ELF-1 (cell line): ENCODE measurements around the gene CNGB1.
A peak's percentile ranks its signal among the peaks of the same experiment; 100 is the strongest.
"Not testable (repeated sequence)": the region's sequence is repeated elsewhere in the genome, so short reads cannot be mapped to it uniquely, and the experiment has no call there.

ENCODE experiments used
- DNase-seq: peaks from one replicate; pipeline ENCODE4 v3.0.0-alpha.2; 2016; ENCODE audit warnings: low read depth, low spot score

The CNGB1 gene

GRCh38 chr16:57906382-57907316, 64.3 kb downstream of the CNGB1 start:
- DNase-seq, result peak; percentile 34

- no peak for DNase-seq
These were observed 66.8 kb downstream of the CNGB1 start for GRCh38 chr16:57904101-57904500.

GRCh38 chr16:57903656-57904055, 67.3 kb downstream of the CNGB1 start:
- DNase-seq, result no peak

- no peak for DNase-seq
These were observed 69.4 kb downstream of the CNGB1 start for GRCh38 chr16:57901480-57902069.

GRCh38 chr16:57900796-57901479, 70.0 kb downstream of the CNGB1 start:
- DNase-seq, result no peak

- peak; percentile 82 for DNase-seq
These were observed 70.9 kb downstream of the CNGB1 start for GRCh38 chr16:57899771-57900661.

- no peak for DNase-seq
These were observed 72.0 kb downstream of the CNGB1 start for GRCh38 chr16:57898961-57899360.

- DNase-seq, result no peak
These were observed 72.9 kb downstream of the CNGB1 start for GRCh38 chr16:57897996-57898395.

GRCh38 chr16:57897053-57897784, 73.7 kb downstream of the CNGB1 start:
- DNase-seq, result no peak

GRCh38 chr16:57895081-57895547, 75.8 kb downstream of the CNGB1 start:
- DNase-seq, result not testable (repeated sequence)

GRCh38 chr16:57894390-57895080, 76.4 kb downstream of the CNGB1 start:
- DNase-seq, result no peak

GRCh38 chr16:57893559-57894389, 77.2 kb downstream of the CNGB1 start:
- no peak for DNase-seq

- no peak for DNase-seq
These were observed 77.7 kb downstream of the CNGB1 start for GRCh38 chr16:57893217-57893558.

- no peak for DNase-seq
These were observed 78.4 kb downstream of the CNGB1 start for GRCh38 chr16:57892447-57893096.

- no peak for DNase-seq
These were observed 78.9 kb downstream of the CNGB1 start for GRCh38 chr16:57892041-57892440.

GRCh38 chr16:57890752-57891111, 80.2 kb downstream of the CNGB1 start:
- DNase-seq, result no peak

GRCh38 chr16:57889960-57890751, 80.8 kb downstream of the CNGB1 start:
- DNase-seq, result no peak

- DNase-seq, result no peak
These were observed 81.4 kb downstream of the CNGB1 start for GRCh38 chr16:57889522-57889921.
